Vagina (tissue), 2 donors: ENCODE results near the gene RASSF1.

Experiments
- CTCF ChIP-seq, 3 experiments: fragments of 450-650 bp in 2 of 3; fragments of 200-600 bp in 1 of 3; sonication (generic) in 1 of 3; IDR thresholded peaks; one replicate each; pipeline ENCODE4 v1.5.1; 2017 to 2019; ENCODE audit warnings: antibody characterized with exemption in 3 of 3, mild to moderate bottlenecking in 2 of 3, moderate library complexity in 2 of 3
- POLR2A ChIP-seq, 2 donors: fragments of 450-650 bp; IDR thresholded peaks; one replicate each; pipeline ENCODE4 v1.6.1; 2017; ENCODE audit warnings: antibody characterized with exemption in 2 of 2, mild to moderate bottlenecking in 2 of 2, moderate library complexity in 2 of 2

GRCh38 chr3:50324351-50325112 lies 16.1 kb downstream of the RASSF1 start:
- peak; percentile 36 to 76 (median 74) for TF ChIP-seq CTCF (IDR thresholded peaks at IDR 0.05)
- TF ChIP-seq POLR2A (IDR thresholded peaks at IDR 0.05): no peak
